Fibroblast of lung (primary cell): ENCODE measurements around the gene JMJD4. TPM values are rescaled to one million over a fixed set of nuclear protein-coding genes. Genes with fewer than 3 reads are reported as not detected.

ENCODE experiments used
- DNase-seq, 2 donors: peaks; one replicate each; pipeline versions ENCODE4 v3.0.0 to v3.0.0-alpha.2; 2010; ENCODE audit warnings: low read depth in 2 of 2
- H2AFZ ChIP-seq: 2 replicates; pipeline ENCODE4 v1.5.1; 2012; ENCODE audit warnings: low read length, control low read depth, inconsistent platforms
- H3K27ac ChIP-seq: 2 replicates; pipeline ENCODE4 v1.5.1; 2011; ENCODE audit warnings: low read length, control low read depth; ENCODE audit not compliant: insufficient read depth
- H3K27me3 ChIP-seq: 2 replicates; pipeline ENCODE4 v1.5.1; 2011; ENCODE audit warnings: mild to moderate bottlenecking, low read length; ENCODE audit not compliant: control insufficient read depth, insufficient read depth
- H3K36me3 ChIP-seq: 2 replicates; pipeline ENCODE4 v1.5.1; 2011; ENCODE audit warnings: low read length; ENCODE audit not compliant: control insufficient read depth, insufficient read depth
- H3K4me1 ChIP-seq: 2 replicates; pipeline ENCODE4 v1.5.1; 2011; ENCODE audit warnings: low read length; ENCODE audit not compliant: control insufficient read depth, insufficient read depth; ENCODE audit errors: extremely low read depth
- H3K4me2 ChIP-seq: 2 replicates; pipeline ENCODE4 v1.5.1; 2011; ENCODE audit warnings: low read length, control low read depth; ENCODE audit not compliant: insufficient read depth; ENCODE audit errors: extremely low read depth
- H3K4me3 ChIP-seq, 4 experiments: fragments of 200-600 bp in 1 of 4; sonication (generic) in 1 of 4; replicated peaks in 1 of 4; 2 replicates each; pipeline ENCODE4 v1.5.1; 2011 to 2016; ENCODE audit warnings: low read length in 4 of 4, low read depth in 3 of 4, mild to moderate bottlenecking in 3 of 4, control low read depth in 2 of 4, inconsistent platforms in 1 of 4, mixed read lengths in 1 of 4; ENCODE audit not compliant: insufficient read depth in 1 of 4; ENCODE audit errors: control extremely low read depth in 1 of 4
- H3K79me2 ChIP-seq: 2 replicates; pipeline ENCODE4 v1.5.1; 2012; ENCODE audit warnings: mild to moderate bottlenecking, low read length, inconsistent platforms; ENCODE audit not compliant: control insufficient read depth, insufficient read depth
- H3K9ac ChIP-seq: 2 replicates; pipeline ENCODE4 v1.5.1; 2011; ENCODE audit warnings: mild to moderate bottlenecking, low read length, control low read depth; ENCODE audit not compliant: insufficient read depth
- H3K9me3 ChIP-seq: 2 replicates; pipeline ENCODE4 v1.5.1; 2012; ENCODE audit warnings: low read depth, low read length; ENCODE audit not compliant: control insufficient read depth, insufficient read depth
- H4K20me1 ChIP-seq: 2 replicates; pipeline ENCODE4 v1.5.1; 2011; ENCODE audit warnings: low read length; ENCODE audit not compliant: control insufficient read depth, insufficient read depth; ENCODE audit errors: extremely low read depth
- CTCF ChIP-seq, 2 donors: IDR thresholded peaks in 1 of 2; conservative IDR thresholded peaks in 1 of 2; 1 replicate in 1 of 2; 2 replicates in 1 of 2; pipeline ENCODE4 v1.5.1; 2011 to 2012; ENCODE audit warnings: low read length in 2 of 2, control low read depth in 1 of 2, inconsistent platforms in 1 of 2, low read depth in 1 of 2, mild to moderate bottlenecking in 1 of 2
- EZH2 ChIP-seq: IDR thresholded peaks from 2 replicates; pipeline ENCODE4 v1.5.1; 2012; ENCODE audit warnings: low read length, control low read depth, mild to moderate bottlenecking; ENCODE audit errors: missing control alignments
- polyA plus RNA-seq, 2 donors: library from polyadenylated mRNA; depleted of rRNA in 1 of 2; stranded (reverse) in 1 of 2; unstranded in 1 of 2; fragments of >200 nt; gene quantifications; 2 replicates each; pipeline ENCODE4 v1.2.1, GENCODE V29; 2011 to 2012; ENCODE audit warnings: missing spikeins in 1 of 2
- total RNA-seq: library from RNA; depleted of rRNA; stranded (reverse); fragments of >200 nt; gene quantifications from 2 replicates; pipeline ENCODE4 v1.2.1, GENCODE V29; 2014

JMJD4 gene
- total and polyA plus RNA-seq, 2 donors (not counting 1 experiment from before 2014, with no cell fraction given), result 12.1 to 26.4 TPM

DNA sequence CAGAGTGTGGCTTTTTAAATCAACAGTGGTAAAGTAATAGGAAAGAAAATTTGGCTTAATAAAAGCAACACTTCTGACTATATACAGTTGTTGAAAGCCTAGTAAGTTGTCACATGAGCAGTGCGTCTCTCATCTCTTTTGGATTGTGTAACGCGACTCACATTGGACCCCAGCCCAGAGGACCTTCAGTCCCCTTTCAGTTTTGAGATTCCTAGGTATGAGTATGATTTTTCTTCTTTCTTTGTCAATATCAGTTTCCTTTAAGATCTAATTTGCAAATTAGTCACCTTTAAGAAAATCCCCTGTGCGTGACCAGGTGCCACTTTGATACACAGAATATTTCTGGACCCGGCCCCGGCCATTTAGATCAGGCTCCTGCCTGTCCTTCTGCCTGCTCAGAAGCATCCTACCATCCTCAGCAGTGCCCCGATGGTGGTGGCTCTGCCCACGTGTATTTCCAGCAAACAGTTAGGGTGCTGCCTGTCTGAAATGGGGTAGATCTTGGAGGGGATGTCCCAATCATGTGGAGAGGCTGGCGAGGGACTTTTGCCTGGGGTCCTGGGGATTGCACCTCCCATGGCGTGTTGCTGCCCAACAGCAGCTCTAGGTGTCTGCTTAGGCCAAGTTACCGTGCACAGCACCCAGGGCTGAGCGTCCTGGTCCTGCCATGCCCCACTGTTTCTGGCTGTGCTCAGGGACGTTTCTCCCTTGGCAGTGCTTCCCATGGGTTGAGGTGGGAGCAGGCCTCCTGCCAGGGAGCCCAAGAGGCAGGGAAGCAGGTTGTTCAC, 21.3 kb upstream of the JMJD4 start:
- Histone ChIP-seq H3K27ac (no peak overlapping the region), H3K27me3 (no peaks in the 10 kb centered on the region), H4K20me1 (no peaks in the 10 kb centered on the region), H3K4me2 (no peak overlapping the region), H3K9ac (no peak overlapping the region), H3K79me2 (no peaks in the 10 kb centered on the region), H3K4me1 (peaks cover 10% of the 10 kb centered on the region), H3K4me3 (no peak overlapping the region), H3K36me3 (peaks cover 5% of the 10 kb centered on the region), H3K9me3 (no peaks in the 10 kb centered on the region), H2AFZ (no peak overlapping the region)
- peak in 1 of 2 donors; percentile 59 for DNase-seq
- TF ChIP-seq EZH2 (no peak), CTCF (conservative IDR thresholded peaks at IDR 0.05 in 1 of 2, IDR thresholded peaks at IDR 0.05 in 1 of 2; ENCODE audit: low read depth in 1 of 2, low read length in 2 of 2) (no peak)

DNA sequence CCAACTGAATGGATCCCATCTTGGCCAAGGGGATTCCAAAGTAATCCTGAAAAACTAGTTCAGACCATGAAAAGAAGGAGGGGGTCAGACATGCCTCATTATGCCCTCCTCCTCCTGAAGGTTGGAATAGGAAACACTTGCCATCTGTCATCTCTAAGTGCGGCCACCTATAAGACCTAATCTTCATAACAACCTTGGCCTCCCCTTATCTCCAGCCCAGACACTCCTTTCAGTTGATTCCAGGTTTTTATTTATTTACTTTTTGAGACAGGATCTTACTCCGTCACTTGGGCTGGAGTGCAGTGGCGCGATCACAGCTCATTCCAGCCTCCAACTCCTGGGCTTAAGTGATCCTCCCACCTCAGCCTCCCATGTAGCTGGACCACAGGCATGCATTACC, 19.9 kb upstream of the JMJD4 start:
- no peak overlapping the region for H3K9ac ChIP-seq
- peaks cover 6% of the 10 kb centered on the region for H3K4me1 ChIP-seq
- no peak overlapping the region for H3K4me2 ChIP-seq
- H4K20me1 ChIP-seq, result no peaks in the 10 kb centered on the region
- peaks cover 5% of the 10 kb centered on the region for H3K79me2 ChIP-seq
- no peak overlapping the region for H3K27ac ChIP-seq
- TF ChIP-seq CTCF (conservative IDR thresholded peaks at IDR 0.05 in 1 of 2, IDR thresholded peaks at IDR 0.05 in 1 of 2; ENCODE audit: low read depth in 1 of 2, low read length in 2 of 2) (no peak), EZH2 (no peak)
- no peak overlapping the region for H2AFZ ChIP-seq
- H3K9me3 ChIP-seq, result no peaks in the 10 kb centered on the region
- peaks cover 7% of the 10 kb centered on the region for H3K36me3 ChIP-seq
- H3K27me3 ChIP-seq, result no peaks in the 10 kb centered on the region
- no peak for DNase-seq
- no peak overlapping the region for H3K4me3 ChIP-seq

DNA sequence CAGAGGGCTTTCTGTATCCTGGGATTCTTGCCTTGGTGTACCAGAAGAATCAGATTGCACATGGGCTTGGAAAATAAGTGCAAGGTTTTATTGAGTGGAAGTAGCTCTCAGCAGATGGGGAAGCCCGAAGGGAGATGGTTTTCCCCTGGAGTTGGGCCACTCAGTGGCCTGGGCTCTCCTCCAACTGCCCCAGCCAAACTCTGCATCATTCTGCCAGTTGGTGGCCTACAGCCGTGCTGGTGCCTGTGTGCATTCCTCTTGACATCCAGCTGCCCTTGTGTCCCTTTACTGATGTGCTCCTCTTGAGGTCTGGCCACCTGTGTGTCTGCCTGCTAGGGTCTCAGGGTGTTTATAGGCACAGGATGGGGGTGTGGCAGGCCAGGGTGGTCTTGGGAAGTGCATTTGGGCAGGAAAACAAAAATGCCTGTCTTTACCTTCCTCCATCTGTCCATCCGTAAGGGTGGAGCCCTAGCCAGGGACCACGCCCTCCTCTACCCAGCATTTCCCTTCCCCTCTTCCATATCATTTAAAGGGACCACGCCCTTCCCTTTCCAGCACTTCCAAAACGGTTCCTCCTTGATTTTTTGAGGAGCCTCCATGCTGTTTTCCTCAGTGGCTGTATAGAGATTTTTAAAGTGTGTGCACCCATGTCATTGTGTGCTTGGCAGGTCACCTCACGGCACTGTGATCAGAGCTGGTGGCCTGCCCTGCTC, 19.1 kb upstream of the JMJD4 start:
- no peaks in the 10 kb centered on the region for H3K27me3 ChIP-seq
- no peak for TF ChIP-seq EZH2
- no peak for TF ChIP-seq CTCF (conservative IDR thresholded peaks at IDR 0.05 in 1 of 2, IDR thresholded peaks at IDR 0.05 in 1 of 2; ENCODE audit: low read depth in 1 of 2, low read length in 2 of 2)
- peaks cover 4% of the 10 kb centered on the region for H3K4me1 ChIP-seq
- H3K9ac ChIP-seq, result no peak overlapping the region
- peaks cover 6% of the 10 kb centered on the region for H3K36me3 ChIP-seq
- H3K79me2 ChIP-seq, result peaks cover 5% of the 10 kb centered on the region
- H3K27ac ChIP-seq, result no peak overlapping the region
- DNase-seq, result peak; percentile 44 to 57
- no peak overlapping the region for H3K4me3 ChIP-seq
- peak overlapping the region; percentile 45 for H3K4me2 ChIP-seq
- no peak overlapping the region for H2AFZ ChIP-seq
- no peaks in the 10 kb centered on the region for H3K9me3 ChIP-seq
- H4K20me1 ChIP-seq, result no peaks in the 10 kb centered on the region
